ENCODE results near the gene FBXO39.
"Not testable (repeated sequence)": the region's sequence is repeated elsewhere in the genome, so short reads cannot be mapped to it uniquely, and the experiment has no call there.

Gene FBXO39

DNA sequence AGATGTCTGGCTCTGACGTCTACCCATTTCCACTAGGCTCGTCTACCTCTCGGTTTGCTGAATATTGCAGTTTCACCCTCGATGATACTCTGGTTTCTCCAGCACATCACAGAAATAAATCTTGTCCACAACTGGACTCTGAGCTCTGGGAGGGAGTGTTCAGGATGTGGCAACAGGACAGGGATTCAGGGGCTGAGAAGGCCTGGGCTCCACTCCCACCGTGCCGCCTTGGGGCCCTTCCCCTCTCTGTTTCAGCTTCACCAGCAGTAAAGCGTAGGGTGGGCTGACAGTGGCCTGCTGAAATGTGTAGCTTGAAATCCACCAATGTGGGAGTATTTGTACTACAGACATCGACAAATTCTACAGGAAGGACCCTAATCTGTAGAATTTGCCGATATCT lies 35.5 kb downstream of the FBXO39 start:
- H3K27me3 ChIP-seq, result no peaks in the 10 kb centered on the region
- no peaks in the 10 kb centered on the region for H3K9me3 ChIP-seq
- TF ChIP-seq, protein P1, sequence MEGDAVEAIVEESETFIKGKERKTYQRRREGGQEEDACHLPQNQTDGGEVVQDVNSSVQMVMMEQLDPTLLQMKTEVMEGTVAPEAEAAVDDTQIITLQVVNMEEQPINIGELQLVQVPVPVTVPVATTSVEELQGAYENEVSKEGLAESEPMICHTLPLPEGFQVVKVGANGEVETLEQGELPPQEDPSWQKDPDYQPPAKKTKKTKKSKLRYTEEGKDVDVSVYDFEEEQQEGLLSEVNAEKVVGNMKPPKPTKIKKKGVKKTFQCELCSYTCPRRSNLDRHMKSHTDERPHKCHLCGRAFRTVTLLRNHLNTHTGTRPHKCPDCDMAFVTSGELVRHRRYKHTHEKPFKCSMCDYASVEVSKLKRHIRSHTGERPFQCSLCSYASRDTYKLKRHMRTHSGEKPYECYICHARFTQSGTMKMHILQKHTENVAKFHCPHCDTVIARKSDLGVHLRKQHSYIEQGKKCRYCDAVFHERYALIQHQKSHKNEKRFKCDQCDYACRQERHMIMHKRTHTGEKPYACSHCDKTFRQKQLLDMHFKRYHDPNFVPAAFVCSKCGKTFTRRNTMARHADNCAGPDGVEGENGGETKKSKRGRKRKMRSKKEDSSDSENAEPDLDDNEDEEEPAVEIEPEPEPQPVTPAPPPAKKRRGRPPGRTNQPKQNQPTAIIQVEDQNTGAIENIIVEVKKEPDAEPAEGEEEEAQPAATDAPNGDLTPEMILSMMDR (IDR thresholded peaks at IDR 0.05; ENCODE audit: low read depth, low read length), result no peak
- H3K4me1 ChIP-seq, result no peaks in the 10 kb centered on the region
- DNase-seq, result no peak
- H3K36me3 ChIP-seq, result no peaks in the 10 kb centered on the region
- H3K4me3 ChIP-seq (ENCODE audit: low read depth, low read length), result no peak overlapping the region

DNA sequence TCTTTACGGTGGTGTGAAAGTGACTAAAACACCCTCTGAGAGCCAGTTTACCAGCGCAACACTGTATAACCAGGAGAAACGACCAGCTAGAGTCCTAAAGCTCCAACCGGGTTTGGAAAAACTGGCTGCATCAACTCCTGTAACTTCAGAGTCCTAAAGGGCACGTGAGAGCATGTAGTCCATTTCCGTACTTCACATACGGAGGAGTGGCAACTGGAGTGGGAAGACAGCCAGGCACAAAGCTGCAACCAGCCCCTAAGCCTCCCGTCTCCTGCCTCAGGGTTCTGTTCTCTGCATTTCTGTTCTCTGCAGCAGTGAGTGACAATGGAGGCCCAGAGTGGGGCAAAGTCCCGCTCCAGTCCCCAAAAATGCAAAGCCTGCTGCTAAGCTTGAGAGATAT lies 36.3 kb downstream of the FBXO39 start:
- TF ChIP-seq, protein P1 (IDR thresholded peaks at IDR 0.05; ENCODE audit: low read depth, low read length), result no peak
- Histone ChIP-seq H3K4me1 (no peaks in the 10 kb centered on the region), H3K4me3 (ENCODE audit: low read depth, low read length) (no peak overlapping the region), H3K36me3 (no peaks in the 10 kb centered on the region), H3K9me3 (no peaks in the 10 kb centered on the region), H3K27me3 (no peaks in the 10 kb centered on the region)
- no peak for DNase-seq

DNA sequence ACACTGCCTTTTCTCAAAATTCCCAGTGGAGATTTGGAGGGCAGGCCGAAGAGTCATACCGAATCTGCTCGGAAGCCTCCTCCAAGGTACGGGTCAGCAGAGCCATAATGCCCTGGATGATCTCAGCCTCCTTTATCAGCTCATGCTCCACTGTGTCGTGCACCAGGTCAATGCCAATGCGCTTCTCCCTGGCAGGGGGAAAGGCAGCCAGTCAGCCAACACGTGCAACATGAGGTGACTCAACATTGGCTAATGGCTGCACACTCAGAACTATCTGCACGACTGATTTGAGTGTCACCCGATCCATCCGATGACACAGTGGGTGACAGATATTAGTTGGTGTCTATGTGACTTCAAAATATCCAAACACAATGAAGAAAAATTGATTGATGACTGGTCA lies 39.8 kb downstream of the FBXO39 start:
- Histone ChIP-seq H3K4me3 (ENCODE audit: low read depth, low read length) (no peak overlapping the region), H3K36me3 (no peaks in the 10 kb centered on the region), H3K4me1 (no peaks in the 10 kb centered on the region), H3K27me3 (no peaks in the 10 kb centered on the region), H3K9me3 (no peaks in the 10 kb centered on the region)
- DNase-seq, result no peak
- TF ChIP-seq, protein P1 (IDR thresholded peaks at IDR 0.05; ENCODE audit: low read depth, low read length), result no peak

DNA sequence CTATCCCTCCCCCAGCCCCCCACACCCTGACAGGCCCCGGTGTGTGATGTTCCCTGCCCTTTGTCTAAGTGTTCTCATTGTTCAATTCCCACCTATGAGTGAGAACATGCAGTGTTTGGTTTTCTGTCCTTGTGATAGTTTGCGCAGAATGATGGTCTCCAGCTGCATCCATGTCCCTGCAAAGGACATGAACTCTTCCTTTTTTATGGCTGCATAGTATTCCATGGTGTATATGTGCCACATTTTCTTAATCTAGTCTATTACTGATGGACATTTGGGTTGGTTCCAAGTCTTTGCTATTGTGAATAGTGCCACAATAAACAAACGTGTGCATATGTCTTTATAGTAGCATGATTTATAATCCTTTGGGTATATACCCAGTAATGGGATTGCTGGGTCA lies 40.4 kb downstream of the FBXO39 start:
- H3K4me1 ChIP-seq; DNase-seq; H3K9me3 ChIP-seq; H3K4me3 ChIP-seq (ENCODE audit: low read depth, low read length); H3K27me3 ChIP-seq; H3K36me3 ChIP-seq: not testable (repeated sequence)

DNA sequence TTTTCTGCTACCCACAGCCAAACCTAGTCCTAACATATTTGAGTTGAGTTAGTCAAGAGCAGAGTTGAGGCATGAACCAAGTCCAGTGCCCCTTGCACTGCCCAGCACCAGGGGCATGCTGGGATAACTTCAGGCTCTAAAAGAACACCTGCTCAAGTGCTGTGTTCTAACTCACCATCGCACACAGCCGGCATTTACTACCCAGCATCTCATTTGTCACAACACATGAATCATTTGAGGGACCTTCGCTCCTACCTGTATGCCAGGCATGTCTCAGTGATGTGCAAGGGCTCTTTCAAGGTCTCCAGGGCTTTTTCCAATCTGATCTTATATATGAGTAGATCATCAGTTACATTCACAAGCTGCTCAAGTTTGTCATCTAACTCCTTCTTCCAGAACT lies 42.9 kb downstream of the FBXO39 start:
- TF ChIP-seq, protein P1 (IDR thresholded peaks at IDR 0.05; ENCODE audit: low read depth, low read length), result no peak
- no peak for DNase-seq
- no peaks in the 10 kb centered on the region for H3K27me3 ChIP-seq
- H3K36me3 ChIP-seq, result no peaks in the 10 kb centered on the region
- H3K4me3 ChIP-seq (ENCODE audit: low read depth, low read length), result no peak overlapping the region
- H3K9me3 ChIP-seq, result no peaks in the 10 kb centered on the region
- no peaks in the 10 kb centered on the region for H3K4me1 ChIP-seq

DNA sequence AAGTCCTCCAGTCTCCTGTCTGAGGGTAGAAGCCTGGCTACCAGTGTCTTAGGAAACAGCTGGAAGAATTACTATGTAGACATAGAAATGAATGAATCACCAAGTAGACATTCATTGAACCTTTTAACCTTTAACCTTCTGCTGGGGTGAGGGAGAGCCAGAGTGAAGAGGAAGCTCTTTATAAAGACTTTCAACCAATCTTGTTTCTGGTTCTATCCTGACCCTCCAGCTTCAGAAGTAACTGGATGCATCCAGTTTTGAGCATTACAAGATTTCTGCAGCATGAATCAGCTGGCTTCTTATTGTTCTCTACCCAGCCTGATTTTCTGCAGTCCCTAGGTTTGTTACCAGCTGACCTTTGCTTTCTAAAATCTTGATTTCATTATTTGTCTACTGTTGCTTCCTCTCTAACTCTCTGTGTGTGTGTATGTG lies 47.0 kb downstream of the FBXO39 start:
- DNase-seq, result no peak
- TF ChIP-seq, protein P1 (IDR thresholded peaks at IDR 0.05; ENCODE audit: low read depth, low read length), result no peak
- Histone ChIP-seq H3K4me3 (ENCODE audit: low read depth, low read length) (no peak overlapping the region), H3K4me1 (no peaks in the 10 kb centered on the region), H3K9me3 (no peaks in the 10 kb centered on the region), H3K27me3 (no peaks in the 10 kb centered on the region), H3K36me3 (no peaks in the 10 kb centered on the region)

DNA sequence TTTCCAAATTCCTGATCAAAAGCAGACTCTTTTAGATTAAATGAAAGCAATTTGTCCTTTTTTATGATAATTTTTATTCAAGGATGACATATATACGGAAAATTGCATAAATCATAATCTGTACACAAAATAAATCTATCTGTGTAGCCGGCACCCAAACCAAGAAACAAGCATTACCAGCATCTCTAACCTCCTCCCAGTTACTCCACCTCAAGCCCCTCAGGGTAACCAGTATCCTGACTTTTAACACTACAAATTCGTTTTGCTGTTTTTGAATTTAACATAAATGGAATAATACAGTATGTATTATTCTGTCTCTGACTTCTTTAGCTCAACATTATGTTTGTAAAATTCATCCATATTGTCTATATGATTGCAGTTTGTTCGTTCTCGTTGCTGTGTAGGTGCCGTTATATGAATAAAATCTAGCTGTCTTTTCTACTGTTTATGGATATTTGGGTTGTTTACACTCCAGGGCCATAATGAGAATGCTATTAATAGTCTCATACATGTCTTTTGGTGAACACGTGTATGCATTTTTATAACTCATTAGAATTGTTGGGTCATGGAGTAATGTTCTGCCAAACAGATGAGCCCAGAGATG lies 54.5 kb downstream of the FBXO39 start:
- DNase-seq, result no peak
- H3K9me3 ChIP-seq, result no peaks in the 10 kb centered on the region
- H3K36me3 ChIP-seq, result no peaks in the 10 kb centered on the region
- TF ChIP-seq, protein P1 (IDR thresholded peaks at IDR 0.05; ENCODE audit: low read depth, low read length), result no peak
- H3K4me1 ChIP-seq, result no peaks in the 10 kb centered on the region
- no peak overlapping the region for H3K4me3 ChIP-seq (ENCODE audit: low read depth, low read length)
- H3K27me3 ChIP-seq, result peaks cover 28% of the 10 kb centered on the region
